IPS-15b (cell line): ENCODE measurements around the gene MOB3B.

Experiments
- H3K27me3 ChIP-seq: one replicate; pipeline ENCODE4 v1.6.1; 2013; ENCODE audit warnings: low read length; ENCODE audit not compliant: control insufficient read depth, insufficient read depth
- H3K36me3 ChIP-seq: one replicate; pipeline ENCODE4 v1.6.1; 2013; ENCODE audit warnings: low read length; ENCODE audit not compliant: control insufficient read depth, insufficient read depth
- H3K4me1 ChIP-seq: one replicate; pipeline ENCODE4 v1.6.1; 2013; ENCODE audit warnings: mild to moderate bottlenecking, low read length; ENCODE audit not compliant: control insufficient read depth, insufficient read depth
- H3K4me3 ChIP-seq: one replicate; pipeline ENCODE4 v1.5.1; 2013; ENCODE audit warnings: low read depth, low read length
- H3K9ac ChIP-seq: one replicate; pipeline ENCODE4 v1.6.1; 2013; ENCODE audit warnings: low read depth, mild to moderate bottlenecking, low read length
- H3K9me3 ChIP-seq: one replicate; pipeline ENCODE4 v1.6.1; 2013; ENCODE audit warnings: mild to moderate bottlenecking, low read length; ENCODE audit not compliant: control insufficient read depth, insufficient read depth

The MOB3B gene

DNA sequence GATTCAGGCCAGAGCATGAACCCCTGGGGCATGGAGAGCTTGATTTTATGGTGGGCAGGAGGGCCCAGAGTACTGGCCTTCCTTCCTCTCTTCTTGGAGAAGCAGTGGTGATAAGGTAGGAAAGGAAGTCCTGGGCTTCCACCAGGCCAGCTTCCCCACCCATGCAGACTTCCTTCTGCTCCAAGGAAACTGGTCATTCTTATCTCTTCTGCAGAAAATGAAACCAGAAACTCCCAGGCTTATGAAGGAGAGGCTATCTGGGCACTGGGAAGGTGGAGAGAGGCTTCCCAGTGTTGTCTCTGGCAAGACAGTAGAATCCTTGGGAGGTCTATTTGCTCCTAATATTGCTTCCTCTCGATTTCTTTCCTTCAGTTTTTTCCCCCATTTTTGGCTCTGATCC lies 122.1 kb downstream of the MOB3B start:
- Histone ChIP-seq H3K4me3 (no peak overlapping the region), H3K36me3 (no peaks in the 10 kb centered on the region), H3K9me3 (no peaks in the 10 kb centered on the region), H3K9ac (no peak overlapping the region), H3K27me3 (no peaks in the 10 kb centered on the region), H3K4me1 (no peaks in the 10 kb centered on the region)

DNA sequence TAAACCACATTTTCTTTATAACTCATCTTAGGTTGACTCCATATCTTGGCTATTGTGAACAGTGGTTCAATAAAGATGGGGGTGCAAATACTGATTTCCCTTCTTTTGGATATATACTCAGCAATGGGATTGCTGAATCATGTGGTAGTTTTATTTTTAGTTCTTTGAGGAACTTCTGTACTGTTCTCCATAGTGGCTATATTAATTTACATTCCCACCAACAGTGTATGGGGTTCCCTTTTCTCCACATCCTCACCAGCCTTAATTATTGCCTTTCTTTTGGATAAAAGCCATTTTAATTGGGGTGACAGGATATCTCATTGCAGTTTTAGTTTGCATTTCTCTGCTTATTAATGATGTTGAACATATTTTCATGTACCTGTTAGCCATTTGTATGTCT lies 125.0 kb downstream of the MOB3B start:
- Histone ChIP-seq H3K4me1 (no peaks in the 10 kb centered on the region), H3K27me3 (no peaks in the 10 kb centered on the region), H3K4me3 (no peak overlapping the region), H3K9me3 (no peaks in the 10 kb centered on the region), H3K9ac (no peak overlapping the region), H3K36me3 (no peaks in the 10 kb centered on the region)

DNA sequence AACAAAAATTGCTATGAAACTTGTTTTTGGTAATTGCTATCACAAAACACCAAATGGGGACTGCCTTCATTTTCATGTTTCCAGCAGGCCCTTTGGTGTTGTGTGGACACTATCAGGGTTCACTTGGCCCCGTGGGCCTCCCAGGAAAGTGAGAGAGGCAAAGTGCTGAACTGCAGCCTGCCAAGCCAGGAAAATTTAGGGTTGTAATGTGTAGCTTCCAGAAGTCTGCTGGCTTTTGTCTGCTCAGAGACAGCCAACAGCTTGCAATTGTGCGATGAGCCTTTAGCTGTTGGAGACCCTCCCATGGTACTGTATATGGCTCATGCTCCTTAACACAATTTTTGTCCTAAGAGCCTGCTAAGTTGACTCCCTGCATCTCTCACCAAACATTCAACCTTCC lies 127.0 kb downstream of the MOB3B start:
- Histone ChIP-seq H3K27me3 (no peaks in the 10 kb centered on the region), H3K36me3 (no peaks in the 10 kb centered on the region), H3K4me3 (no peak overlapping the region), H3K4me1 (peaks cover 4% of the 10 kb centered on the region), H3K9me3 (no peaks in the 10 kb centered on the region), H3K9ac (no peak overlapping the region)

DNA sequence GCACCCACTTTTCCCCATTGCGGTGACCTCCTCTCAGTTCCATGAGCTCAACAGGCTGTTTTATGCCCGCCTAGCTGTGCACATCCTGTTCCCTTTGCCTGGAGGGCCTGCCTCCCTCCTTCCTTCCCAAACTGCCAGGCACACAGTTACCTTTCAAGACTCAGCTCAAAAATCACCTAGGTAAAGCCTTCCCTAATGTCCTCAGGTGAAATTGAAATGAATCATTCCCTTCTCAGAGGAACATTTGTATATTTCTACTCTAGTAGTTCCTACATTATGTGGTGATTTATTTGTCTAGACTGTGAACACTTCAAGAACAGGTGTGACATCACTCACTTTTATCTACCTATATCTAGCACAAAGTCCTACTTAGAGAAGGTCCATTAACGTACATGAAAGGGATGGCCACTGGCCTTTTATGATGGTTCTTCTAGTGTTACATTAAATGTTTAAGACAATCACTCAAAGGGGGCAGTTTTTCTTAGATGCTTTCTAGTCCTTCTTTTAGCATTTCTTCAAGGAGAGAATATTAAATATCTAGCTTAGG lies 129.2 kb downstream of the MOB3B start:
- Histone ChIP-seq H3K9me3 (no peaks in the 10 kb centered on the region), H3K27me3 (no peaks in the 10 kb centered on the region), H3K36me3 (no peaks in the 10 kb centered on the region)

DNA sequence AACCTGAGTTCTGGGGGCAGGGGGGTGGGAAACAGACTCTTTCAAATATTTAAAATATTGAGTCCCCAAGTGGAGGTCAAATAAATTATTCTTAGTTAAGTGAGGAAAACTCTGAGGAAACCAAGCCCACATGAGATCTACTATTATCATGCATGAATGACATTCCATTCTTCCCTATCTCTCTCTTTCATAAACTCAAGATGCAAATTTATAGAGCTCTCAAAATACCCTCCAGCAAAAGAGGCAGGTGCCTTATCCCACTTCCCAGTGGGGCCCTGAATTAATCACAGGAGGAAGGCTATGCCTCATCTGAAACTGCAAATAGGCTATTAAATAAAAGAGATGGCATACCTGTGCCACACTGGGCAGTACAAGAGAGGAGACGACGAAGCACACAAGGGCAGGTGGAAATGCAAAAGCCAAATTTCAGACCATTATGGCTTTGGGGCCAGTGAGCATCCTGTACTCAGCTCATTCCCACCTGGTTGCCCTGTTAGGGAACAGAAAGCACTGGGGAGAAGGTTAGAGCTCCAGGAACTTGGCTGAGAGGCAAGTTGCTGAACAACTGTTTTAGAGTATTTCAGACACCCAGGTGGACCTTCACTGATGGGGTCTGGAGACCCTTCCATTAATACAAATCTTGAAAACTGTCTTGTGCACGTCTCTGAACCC lies 130.5 kb downstream of the MOB3B start:
- Histone ChIP-seq H3K36me3 (no peaks in the 10 kb centered on the region), H3K4me3 (no peak overlapping the region), H3K9ac (no peak overlapping the region), H3K9me3 (no peaks in the 10 kb centered on the region), H3K4me1 (peaks cover 10% of the 10 kb centered on the region), H3K27me3 (no peaks in the 10 kb centered on the region)

More for the DNA sequence above, 129.2 kb downstream of the MOB3B start:
- Histone ChIP-seq H3K9ac (no peak overlapping the region), H3K4me3 (no peak overlapping the region), H3K4me1 (peaks cover 6% of the 10 kb centered on the region)

DNA sequence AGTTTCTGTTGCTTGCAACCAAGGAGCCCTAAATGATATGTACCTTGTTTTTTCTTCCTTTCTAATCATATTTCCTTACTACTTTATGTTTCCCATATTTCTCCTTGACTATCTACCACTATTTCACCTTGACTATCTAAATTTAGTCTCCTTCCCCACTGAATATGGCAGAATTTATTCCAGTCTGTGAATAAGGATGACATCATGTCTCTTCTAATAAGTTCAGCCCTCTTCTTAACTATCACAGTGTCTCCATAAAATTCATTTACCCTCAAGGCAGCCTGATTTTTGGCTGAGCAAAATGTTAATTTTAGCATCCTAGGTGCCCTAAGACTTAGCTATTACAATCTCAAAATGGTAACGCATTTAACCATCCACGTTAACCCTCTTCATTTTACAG lies 133.1 kb downstream of the MOB3B start:
- no peaks in the 10 kb centered on the region for H3K36me3 ChIP-seq
- no peaks in the 10 kb centered on the region for H3K9me3 ChIP-seq
- H3K4me3 ChIP-seq = no peak overlapping the region
- H3K9ac ChIP-seq = no peak overlapping the region
- no peaks in the 10 kb centered on the region for H3K27me3 ChIP-seq
- H3K4me1 ChIP-seq = peaks cover 10% of the 10 kb centered on the region

DNA sequence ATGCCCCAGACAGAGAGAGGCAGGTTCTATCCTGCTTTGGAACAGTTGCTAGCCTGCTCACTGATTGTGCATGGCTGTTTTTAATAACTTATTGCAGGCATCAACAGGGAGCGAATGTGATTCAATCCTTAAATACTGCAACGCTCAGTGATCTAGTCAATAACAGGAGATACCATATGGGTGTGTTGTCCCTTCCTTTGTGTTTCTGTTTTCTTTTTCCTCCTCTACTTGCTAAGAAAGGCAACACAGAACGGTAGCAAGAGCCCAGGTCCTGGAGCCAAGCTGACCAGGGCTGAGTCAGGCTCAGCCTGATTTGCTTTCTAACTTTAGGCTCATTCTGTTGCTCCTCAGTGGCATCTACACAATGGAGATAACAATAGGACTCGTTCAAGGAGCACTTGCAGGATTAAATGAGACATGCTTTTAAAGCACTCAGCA lies 134.1 kb downstream of the MOB3B start:
- no peaks in the 10 kb centered on the region for H3K36me3 ChIP-seq
- H3K4me1 ChIP-seq = peaks cover 10% of the 10 kb centered on the region
- H3K27me3 ChIP-seq = no peaks in the 10 kb centered on the region
- H3K4me3 ChIP-seq = no peak overlapping the region
- no peak overlapping the region for H3K9ac ChIP-seq
- H3K9me3 ChIP-seq = no peaks in the 10 kb centered on the region

DNA sequence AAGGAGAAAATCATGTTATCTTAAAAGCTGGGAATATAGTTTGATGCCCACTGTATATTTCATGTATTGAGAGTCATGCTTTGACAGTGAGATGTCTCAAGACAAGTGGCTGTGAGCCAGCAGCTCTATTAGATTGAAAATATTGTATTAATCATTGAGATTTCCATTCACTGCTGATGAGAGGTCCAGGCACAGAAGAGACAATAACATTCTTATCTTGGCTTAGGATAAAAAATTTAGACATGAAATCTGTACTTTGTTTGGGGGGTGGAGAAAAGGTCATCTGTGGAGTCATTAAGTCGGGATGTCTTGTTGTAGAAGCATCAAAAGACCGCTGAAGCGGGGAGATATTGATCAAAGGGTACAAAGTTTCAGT lies 134.8 kb downstream of the MOB3B start:
- no peaks in the 10 kb centered on the region for H3K9me3 ChIP-seq
- no peaks in the 10 kb centered on the region for H3K36me3 ChIP-seq
- no peaks in the 10 kb centered on the region for H3K27me3 ChIP-seq
- H3K9ac ChIP-seq = no peak overlapping the region
- H3K4me1 ChIP-seq = peaks cover 10% of the 10 kb centered on the region
- H3K4me3 ChIP-seq = no peak overlapping the region

DNA sequence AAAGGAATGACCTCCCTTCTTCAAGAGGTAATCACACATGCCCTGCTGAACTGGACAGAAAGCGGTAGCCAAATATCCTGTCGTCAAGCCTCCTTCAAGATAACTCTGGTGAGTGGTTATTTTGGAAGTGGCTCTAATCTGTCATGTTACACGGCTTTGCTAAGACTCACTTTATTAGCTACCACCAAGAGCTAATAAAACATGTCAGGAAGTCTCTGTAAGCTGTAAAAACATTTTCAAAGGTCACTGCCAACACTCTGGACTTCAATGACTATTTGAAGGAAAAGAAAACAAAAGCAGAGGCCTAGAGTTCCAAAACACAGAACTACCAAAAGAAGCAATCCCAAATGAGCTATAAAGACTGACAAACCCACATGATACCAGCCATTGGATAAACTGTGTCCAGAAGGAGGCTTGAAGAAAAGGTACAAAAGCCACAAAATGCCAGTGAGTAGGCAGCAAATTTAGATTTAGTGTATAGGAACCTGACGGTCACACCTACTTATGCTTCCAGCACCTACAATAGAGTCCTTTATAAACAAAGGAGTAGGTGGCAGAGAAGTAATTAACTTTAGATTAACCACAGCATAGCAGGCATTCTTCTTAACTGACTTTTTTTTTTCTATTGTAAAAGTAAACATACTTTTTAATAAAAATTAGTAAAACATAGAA lies 135.3 kb downstream of the MOB3B start:
- no peaks in the 10 kb centered on the region for H3K9me3 ChIP-seq
- no peaks in the 10 kb centered on the region for H3K36me3 ChIP-seq
- H3K4me1 ChIP-seq = peaks cover 8% of the 10 kb centered on the region
- H3K4me3 ChIP-seq = no peak overlapping the region
- no peak overlapping the region for H3K9ac ChIP-seq
- H3K27me3 ChIP-seq = no peaks in the 10 kb centered on the region

DNA sequence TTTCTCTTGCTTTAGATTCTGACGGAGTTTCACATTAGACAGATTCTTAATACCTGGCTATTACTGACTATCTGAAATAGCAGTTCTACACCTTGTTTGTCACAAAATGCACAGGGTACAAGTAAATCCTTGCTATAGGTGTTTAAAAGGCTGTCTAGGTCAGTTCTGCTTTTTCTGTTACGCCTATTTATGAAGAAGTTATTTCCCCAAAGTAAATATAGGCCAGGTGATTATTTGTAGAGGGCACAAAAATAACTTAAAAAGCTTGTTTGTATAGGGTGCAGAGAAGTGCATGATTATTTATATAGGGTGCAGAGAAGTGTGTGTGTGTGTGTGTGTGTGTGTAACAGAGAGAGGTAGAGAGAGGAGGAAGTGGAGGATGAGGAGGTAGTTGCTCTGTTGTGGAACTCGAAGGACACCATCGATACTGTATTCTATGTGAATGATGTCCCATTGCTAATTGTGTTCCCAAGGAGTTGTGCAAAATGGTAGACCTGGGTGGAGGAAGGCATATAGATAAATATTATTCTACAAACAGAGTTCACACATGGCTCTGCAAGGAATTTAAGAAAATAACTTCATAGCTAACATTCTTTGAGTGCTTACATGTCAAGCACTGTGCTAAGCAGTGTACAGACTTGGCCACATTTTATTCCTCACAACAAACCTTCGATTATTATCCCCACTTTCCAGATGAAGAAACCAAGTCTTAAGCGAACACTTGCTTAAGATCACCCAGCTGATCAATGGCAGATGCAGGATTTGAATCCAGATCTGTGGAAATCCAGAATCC lies 136.4 kb downstream of the MOB3B start:
- Histone ChIP-seq H3K4me3 (no peak overlapping the region), H3K9ac (no peak overlapping the region), H3K27me3 (no peaks in the 10 kb centered on the region), H3K4me1 (peaks cover 5% of the 10 kb centered on the region), H3K9me3 (no peaks in the 10 kb centered on the region), H3K36me3 (no peaks in the 10 kb centered on the region)

DNA sequence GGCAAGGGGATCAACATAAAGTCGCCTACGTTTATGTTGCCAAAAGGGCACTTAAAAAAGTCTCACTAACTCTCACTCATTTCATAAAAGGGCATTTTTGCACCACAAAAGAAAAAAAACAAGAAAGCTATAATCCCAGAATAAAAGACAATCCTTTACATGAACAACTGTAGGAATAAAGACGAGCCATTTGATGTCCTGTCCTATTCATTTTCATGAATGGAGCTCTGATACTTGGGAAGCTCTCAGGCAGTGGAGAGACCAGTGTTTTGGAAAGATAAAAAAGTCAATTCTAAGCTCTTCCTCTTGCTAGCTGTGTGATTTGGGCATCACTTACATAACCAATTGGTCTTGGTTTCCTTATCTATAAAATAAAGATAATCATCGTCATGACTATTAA lies 137.2 kb downstream of the MOB3B start:
- Histone ChIP-seq H3K4me3 (no peak overlapping the region), H3K4me1 (peaks cover 5% of the 10 kb centered on the region), H3K27me3 (no peaks in the 10 kb centered on the region), H3K36me3 (no peaks in the 10 kb centered on the region), H3K9me3 (no peaks in the 10 kb centered on the region), H3K9ac (no peak overlapping the region)
